SK-N-SH (cell line): ENCODE results near the gene CABP4.

Experiments
- ELF1 ChIP-seq: IDR thresholded peaks from 2 replicates; pipeline ENCODE4 v1.4.0; 2012
- EP300 ChIP-seq, 2 experiments: IDR thresholded peaks; 2 replicates each; pipeline versions ENCODE4 v1.4.0 to v1.6.1; 2012; ENCODE audit warnings: borderline replicate concordance in 1 of 2, low read depth in 1 of 2, low read length in 1 of 2
- EZH2phosphoT487 ChIP-seq: fragments of 200-600 bp; sonication (generic); IDR thresholded peaks from 2 replicates; pipeline ENCODE4 v1.6.1; 2017; ENCODE audit warnings: low read depth, mixed run types, mild to moderate bottlenecking, antibody characterized with exemption, moderate library complexity, borderline replicate concordance
- FOXM1 ChIP-seq: IDR thresholded peaks from 2 replicates; pipeline ENCODE4 v1.4.0; 2012; ENCODE audit warnings: low read depth, mild to moderate bottlenecking
- GABPA ChIP-seq: IDR thresholded peaks from 2 replicates; pipeline ENCODE4 v1.4.0; 2012; ENCODE audit warnings: low read depth, mild to moderate bottlenecking
- NRF1 ChIP-seq: IDR thresholded peaks from 2 replicates; pipeline ENCODE4 v1.6.1; 2012; ENCODE audit warnings: low read depth, mild to moderate bottlenecking, low read length
- POLR2AphosphoS5 ChIP-seq: IDR thresholded peaks from 2 replicates; pipeline ENCODE4 v1.6.1; 2012; ENCODE audit warnings: low read depth, low read length
- RXRA ChIP-seq: IDR thresholded peaks from 2 replicates; pipeline ENCODE4 v1.4.0; 2012; ENCODE audit warnings: low read depth, mild to moderate bottlenecking, borderline replicate concordance
- SIN3A ChIP-seq: IDR thresholded peaks from 2 replicates; pipeline ENCODE4 v1.6.1; 2012; ENCODE audit warnings: low read depth, mild to moderate bottlenecking, low read length, moderate library complexity, borderline replicate concordance
- SMC3 ChIP-seq: IDR thresholded peaks from 2 replicates; pipeline ENCODE4 v1.6.1; 2012; ENCODE audit warnings: low read depth, low read length, improper control_type of control experiment
- TEAD4 ChIP-seq: IDR thresholded peaks from 2 replicates; pipeline ENCODE4 v1.4.0; 2012; ENCODE audit warnings: mild to moderate bottlenecking, borderline replicate concordance; ENCODE audit not compliant: insufficient read depth
- YY1 ChIP-seq: IDR thresholded peaks from 2 replicates; pipeline ENCODE4 v1.4.0; 2012; ENCODE audit warnings: low read depth, mild to moderate bottlenecking
- TF ChIP-seq, protein P1 (sequence below): fragments of 200-600 bp; sonication (generic); IDR thresholded peaks from 2 replicates; pipeline ENCODE4 v1.6.1; 2017; ENCODE audit warnings: antibody characterized with exemption, mild to moderate bottlenecking, moderate library complexity
- TF ChIP-seq, protein P2 (sequence below): IDR thresholded peaks from 2 replicates; pipeline ENCODE4 v1.4.0; 2012; ENCODE audit warnings: low read depth, borderline replicate concordance

GRCh38 chr11:67441731-67442351, 13.3 kb upstream of the CABP4 start:
- TF ChIP-seq SMC3 = no peak
- TF ChIP-seq EZH2phosphoT487 = no peak
- no peak for TF ChIP-seq GABPA
- TF ChIP-seq, protein P1, sequence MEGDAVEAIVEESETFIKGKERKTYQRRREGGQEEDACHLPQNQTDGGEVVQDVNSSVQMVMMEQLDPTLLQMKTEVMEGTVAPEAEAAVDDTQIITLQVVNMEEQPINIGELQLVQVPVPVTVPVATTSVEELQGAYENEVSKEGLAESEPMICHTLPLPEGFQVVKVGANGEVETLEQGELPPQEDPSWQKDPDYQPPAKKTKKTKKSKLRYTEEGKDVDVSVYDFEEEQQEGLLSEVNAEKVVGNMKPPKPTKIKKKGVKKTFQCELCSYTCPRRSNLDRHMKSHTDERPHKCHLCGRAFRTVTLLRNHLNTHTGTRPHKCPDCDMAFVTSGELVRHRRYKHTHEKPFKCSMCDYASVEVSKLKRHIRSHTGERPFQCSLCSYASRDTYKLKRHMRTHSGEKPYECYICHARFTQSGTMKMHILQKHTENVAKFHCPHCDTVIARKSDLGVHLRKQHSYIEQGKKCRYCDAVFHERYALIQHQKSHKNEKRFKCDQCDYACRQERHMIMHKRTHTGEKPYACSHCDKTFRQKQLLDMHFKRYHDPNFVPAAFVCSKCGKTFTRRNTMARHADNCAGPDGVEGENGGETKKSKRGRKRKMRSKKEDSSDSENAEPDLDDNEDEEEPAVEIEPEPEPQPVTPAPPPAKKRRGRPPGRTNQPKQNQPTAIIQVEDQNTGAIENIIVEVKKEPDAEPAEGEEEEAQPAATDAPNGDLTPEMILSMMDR = no peak
- no peak for TF ChIP-seq ELF1
- no peak for TF ChIP-seq FOXM1
- TF ChIP-seq RXRA = no peak
- TF ChIP-seq EP300 (IDR thresholded peaks at IDR 0.05; ENCODE audit: borderline replicate concordance in 1 of 2, low read depth in 1 of 2, low read length in 1 of 2) = no peak
- no peak for TF ChIP-seq TEAD4
- no peak for TF ChIP-seq SIN3A
- TF ChIP-seq NRF1 = no peak
- TF ChIP-seq, protein P2, sequence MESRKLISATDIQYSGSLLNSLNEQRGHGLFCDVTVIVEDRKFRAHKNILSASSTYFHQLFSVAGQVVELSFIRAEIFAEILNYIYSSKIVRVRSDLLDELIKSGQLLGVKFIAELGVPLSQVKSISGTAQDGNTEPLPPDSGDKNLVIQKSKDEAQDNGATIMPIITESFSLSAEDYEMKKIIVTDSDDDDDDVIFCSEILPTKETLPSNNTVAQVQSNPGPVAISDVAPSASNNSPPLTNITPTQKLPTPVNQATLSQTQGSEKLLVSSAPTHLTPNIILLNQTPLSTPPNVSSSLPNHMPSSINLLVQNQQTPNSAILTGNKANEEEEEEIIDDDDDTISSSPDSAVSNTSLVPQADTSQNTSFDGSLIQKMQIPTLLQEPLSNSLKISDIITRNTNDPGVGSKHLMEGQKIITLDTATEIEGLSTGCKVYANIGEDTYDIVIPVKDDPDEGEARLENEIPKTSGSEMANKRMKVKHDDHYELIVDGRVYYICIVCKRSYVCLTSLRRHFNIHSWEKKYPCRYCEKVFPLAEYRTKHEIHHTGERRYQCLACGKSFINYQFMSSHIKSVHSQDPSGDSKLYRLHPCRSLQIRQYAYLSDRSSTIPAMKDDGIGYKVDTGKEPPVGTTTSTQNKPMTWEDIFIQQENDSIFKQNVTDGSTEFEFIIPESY = no peak
- TF ChIP-seq POLR2AphosphoS5 = no peak
- TF ChIP-seq YY1 = no peak
